ENCODE results near the gene CCDC194.
A peak's percentile ranks its signal among the peaks of the same experiment; 100 is the strongest.

The CCDC194 gene

DNA sequence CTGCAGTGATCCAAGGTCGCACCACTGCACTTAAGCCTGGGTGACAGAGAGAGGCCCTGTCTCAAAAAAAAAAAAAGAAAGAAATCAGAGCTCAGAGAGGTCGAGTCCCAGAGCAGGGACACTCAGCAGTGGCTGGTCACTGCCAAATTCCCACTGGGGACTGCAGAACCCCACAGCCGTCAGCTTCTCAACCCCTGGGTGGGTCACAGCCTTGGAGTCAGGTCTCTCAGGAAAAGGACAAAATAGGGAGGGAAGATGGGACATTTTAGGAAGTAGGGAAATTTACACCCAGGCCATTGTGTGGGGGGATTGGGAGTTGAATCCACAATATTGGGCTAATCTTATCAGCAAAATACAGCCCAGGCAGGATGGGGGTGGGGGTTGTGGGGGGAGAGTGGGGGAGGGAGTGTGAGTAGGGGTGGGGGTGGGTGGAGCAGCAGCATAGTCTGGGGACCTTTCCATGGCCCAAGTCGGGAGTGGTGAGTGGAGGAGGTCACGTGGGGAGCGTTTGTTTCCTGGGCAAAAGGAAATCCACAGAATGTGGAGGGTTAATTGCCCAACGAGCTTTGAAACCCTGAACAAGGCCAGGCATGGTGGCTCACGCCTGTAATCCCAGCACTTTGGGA is 5.0 kb upstream of the CCDC194 start:
- Histone ChIP-seq H3K36me3 (replicated peaks) (no peaks in the 10 kb centered on the region), H3K4me3 (ENCODE audit: low read depth, low read length) (no peak overlapping the region), H3K27ac (no peak overlapping the region), H3K27me3 (replicated peaks) (no peaks in the 10 kb centered on the region)
- DNase-seq: no peak
- TF ChIP-seq, protein P1, sequence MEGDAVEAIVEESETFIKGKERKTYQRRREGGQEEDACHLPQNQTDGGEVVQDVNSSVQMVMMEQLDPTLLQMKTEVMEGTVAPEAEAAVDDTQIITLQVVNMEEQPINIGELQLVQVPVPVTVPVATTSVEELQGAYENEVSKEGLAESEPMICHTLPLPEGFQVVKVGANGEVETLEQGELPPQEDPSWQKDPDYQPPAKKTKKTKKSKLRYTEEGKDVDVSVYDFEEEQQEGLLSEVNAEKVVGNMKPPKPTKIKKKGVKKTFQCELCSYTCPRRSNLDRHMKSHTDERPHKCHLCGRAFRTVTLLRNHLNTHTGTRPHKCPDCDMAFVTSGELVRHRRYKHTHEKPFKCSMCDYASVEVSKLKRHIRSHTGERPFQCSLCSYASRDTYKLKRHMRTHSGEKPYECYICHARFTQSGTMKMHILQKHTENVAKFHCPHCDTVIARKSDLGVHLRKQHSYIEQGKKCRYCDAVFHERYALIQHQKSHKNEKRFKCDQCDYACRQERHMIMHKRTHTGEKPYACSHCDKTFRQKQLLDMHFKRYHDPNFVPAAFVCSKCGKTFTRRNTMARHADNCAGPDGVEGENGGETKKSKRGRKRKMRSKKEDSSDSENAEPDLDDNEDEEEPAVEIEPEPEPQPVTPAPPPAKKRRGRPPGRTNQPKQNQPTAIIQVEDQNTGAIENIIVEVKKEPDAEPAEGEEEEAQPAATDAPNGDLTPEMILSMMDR (IDR thresholded peaks at IDR 0.05; ENCODE audit: low read depth, low read length, missing control alignments): no peak
- in situ Hi-C loops (cut with HindIII; ENCODE audit: low pct_ligation_motif_present, low sequenced_read_pairs): no loop called here

GRCh38 chr19:17394891-17395415 is 957 bp upstream of the CCDC194 start:
- no peak for DNase-seq
- Histone ChIP-seq H3K36me3 (replicated peaks) (no peaks in the 10 kb centered on the region), H3K27me3 (replicated peaks) (no peaks in the 10 kb centered on the region), H3K27ac (no peak overlapping the region), H3K4me3 (ENCODE audit: low read depth, low read length) (no peak overlapping the region)
- in situ Hi-C loops (cut with HindIII; ENCODE audit: low pct_ligation_motif_present, low sequenced_read_pairs): no loop called here
- TF ChIP-seq, protein P1 (IDR thresholded peaks at IDR 0.05; ENCODE audit: low read depth, low read length, missing control alignments): peak; percentile 71

- Histone ChIP-seq H3K27me3 (replicated peaks) (no peaks in the 10 kb centered on the region), H3K36me3 (replicated peaks) (no peaks in the 10 kb centered on the region), H3K4me3 (ENCODE audit: low read depth, low read length) (no peak overlapping the region), H3K27ac (no peak overlapping the region)
- in situ Hi-C loops (cut with HindIII; ENCODE audit: low pct_ligation_motif_present, low sequenced_read_pairs): no loop called here
- DNase-seq: no peak
- TF ChIP-seq, protein P1 (IDR thresholded peaks at IDR 0.05; ENCODE audit: low read depth, low read length, missing control alignments): no peak
Measured at GRCh38 chr19:17393002-17393401, 994 bp downstream of the CCDC194 start.

DNA sequence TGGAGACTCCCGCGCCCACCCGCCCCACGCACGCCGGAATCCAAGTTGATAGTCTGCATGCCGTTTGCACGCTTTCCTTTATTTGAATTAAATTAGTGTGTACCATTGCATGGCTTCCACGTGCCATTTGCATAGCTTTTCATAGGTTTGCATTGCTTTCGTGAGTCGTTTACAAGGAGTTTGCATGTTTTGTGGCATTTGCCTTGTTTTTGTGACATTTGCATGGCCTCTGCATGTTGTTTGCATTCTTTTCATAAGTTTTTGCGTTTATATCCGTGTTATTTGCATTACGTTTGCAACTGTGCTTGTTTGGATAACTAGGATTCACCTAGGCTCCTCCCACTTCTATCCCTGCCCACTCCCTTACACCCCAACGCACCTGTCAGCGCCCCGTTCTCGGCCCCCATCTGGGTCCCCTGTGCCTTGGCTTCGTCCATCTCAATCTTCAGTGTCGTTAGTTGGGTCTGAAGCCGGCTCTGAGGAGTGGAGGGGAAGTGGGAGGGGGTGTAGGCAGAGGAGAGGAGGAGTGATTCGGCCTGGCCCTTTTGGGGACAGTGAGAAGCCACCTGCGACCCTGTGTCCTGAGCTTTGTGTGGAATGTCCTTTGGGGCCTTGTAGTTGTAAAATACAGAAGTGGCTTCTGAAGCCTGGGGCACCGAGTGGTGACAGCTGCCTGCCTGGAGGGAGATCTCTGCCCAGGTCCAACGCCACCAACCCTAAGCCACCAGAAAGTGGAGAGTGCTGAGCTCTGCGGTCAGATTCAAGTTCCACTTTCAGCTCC is 2.4 kb downstream of the CCDC194 start:
- H3K36me3 ChIP-seq (replicated peaks): no peaks in the 10 kb centered on the region
- H3K27ac ChIP-seq: no peak overlapping the region
- TF ChIP-seq, protein P1 (IDR thresholded peaks at IDR 0.05; ENCODE audit: low read depth, low read length, missing control alignments): no peak
- H3K27me3 ChIP-seq (replicated peaks): no peaks in the 10 kb centered on the region
- peak overlapping the region; percentile 38 for H3K4me3 ChIP-seq (ENCODE audit: low read depth, low read length)
- in situ Hi-C loops (cut with HindIII; ENCODE audit: low pct_ligation_motif_present, low sequenced_read_pairs): no loop called here
- DNase-seq: no peak

DNA sequence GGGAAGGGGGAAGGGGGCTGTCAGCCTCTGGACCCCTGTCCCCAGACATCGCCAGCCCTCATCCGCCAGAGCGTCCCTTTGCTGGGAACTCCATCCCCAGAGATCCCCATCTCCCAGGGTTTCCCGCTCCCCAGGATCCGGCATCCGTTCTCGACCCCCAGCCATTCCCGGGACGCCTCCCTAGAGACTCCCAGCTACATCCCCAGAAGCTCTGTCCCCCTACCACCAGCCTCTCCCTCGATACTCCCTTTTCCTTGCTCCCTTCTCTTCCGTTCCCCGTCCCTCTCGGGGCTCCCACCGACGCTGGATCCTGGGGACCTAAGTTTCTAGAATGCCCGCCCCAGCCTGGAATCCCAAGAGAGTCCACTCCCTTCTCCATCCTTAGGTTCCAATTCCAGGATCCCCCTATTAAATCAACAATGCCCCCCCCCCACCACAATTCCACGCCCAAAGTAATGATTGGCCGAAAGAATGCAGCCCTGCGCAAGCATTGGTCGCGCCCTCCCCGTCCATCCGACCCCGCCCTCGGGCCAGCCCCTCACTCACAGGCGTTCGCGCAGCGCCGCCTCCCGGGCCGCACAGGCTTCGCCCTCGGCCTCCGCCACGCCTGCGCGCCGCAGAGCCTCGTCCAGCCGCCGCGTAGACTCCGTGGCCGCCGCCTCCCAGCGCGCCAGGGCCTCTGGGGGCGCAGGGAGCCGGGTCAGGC is 3.2 kb downstream of the CCDC194 start:
- Histone ChIP-seq H3K4me3 (ENCODE audit: low read depth, low read length) (peak overlapping the region; percentile 59), H3K36me3 (replicated peaks) (no peaks in the 10 kb centered on the region), H3K27ac (no peak overlapping the region), H3K27me3 (replicated peaks) (no peaks in the 10 kb centered on the region)
- TF ChIP-seq, protein P1 (IDR thresholded peaks at IDR 0.05; ENCODE audit: low read depth, low read length, missing control alignments): peak; percentile 61
- peak; percentile 88 for DNase-seq
- in situ Hi-C loops (cut with HindIII; ENCODE audit: low pct_ligation_motif_present, low sequenced_read_pairs): no loop called here
